ENCODE data around the gene PTPRM. TPM values are rescaled to one million over a fixed set of nuclear protein-coding genes. Genes with fewer than 3 reads are reported as not detected.

PTPRM gene
- total and polyA plus RNA-seq, 2 donors = 60.9 to 112 TPM

GRCh38 chr18:7598167-7599047 lies 31.3 kb downstream of the PTPRM start:
- H3K36me3 ChIP-seq (ENCODE audit: insufficient read depth) = no peaks in the 10 kb centered on the region
- H3K27ac ChIP-seq (ENCODE audit: low read depth) = no peak overlapping the region
- H3K4me3 ChIP-seq (ENCODE audit: low read depth, low read length) = no peak overlapping the region
- WGBS = 64% methylated on average over 7 of the region's 7 CpGs
- DNase-seq (ENCODE audit: extremely low spot score) = no peak
- peaks cover 1% of the 10 kb centered on the region for H3K4me1 ChIP-seq (ENCODE audit: insufficient read depth)

- Histone ChIP-seq H3K27ac (ENCODE audit: low read depth) (no peak overlapping the region), H3K4me1 (ENCODE audit: insufficient read depth) (peaks cover 1% of the 10 kb centered on the region), H3K36me3 (ENCODE audit: insufficient read depth) (no peaks in the 10 kb centered on the region), H3K4me3 (ENCODE audit: low read depth, low read length) (no peak overlapping the region)
- DNase-seq (ENCODE audit: extremely low spot score) = no peak
- WGBS = 94% methylated on average over 6 of the region's 6 CpGs
These were observed 32.9 kb downstream of the PTPRM start for GRCh38 chr18:7600036-7600435.

- Histone ChIP-seq H3K4me1 (ENCODE audit: insufficient read depth) (no peaks in the 10 kb centered on the region), H3K36me3 (ENCODE audit: insufficient read depth) (no peaks in the 10 kb centered on the region), H3K27ac (ENCODE audit: low read depth) (no peak overlapping the region), H3K4me3 (ENCODE audit: low read depth, low read length) (no peak overlapping the region)
- WGBS = 94% methylated on average over 13 of the region's 13 CpGs
- DNase-seq (ENCODE audit: extremely low spot score) = no peak
These were observed 33.6 kb downstream of the PTPRM start for GRCh38 chr18:7600528-7601245.

- DNase-seq (ENCODE audit: extremely low spot score) = no peak
- H3K36me3 ChIP-seq (ENCODE audit: insufficient read depth) = no peaks in the 10 kb centered on the region
- no peak overlapping the region for H3K27ac ChIP-seq (ENCODE audit: low read depth)
- WGBS = 90% methylated on average over 6 of the region's 6 CpGs
- no peaks in the 10 kb centered on the region for H3K4me1 ChIP-seq (ENCODE audit: insufficient read depth)
- H3K4me3 ChIP-seq (ENCODE audit: low read depth, low read length) = no peak overlapping the region
These were observed 34.1 kb downstream of the PTPRM start for GRCh38 chr18:7601246-7601615.

GRCh38 chr18:7601936-7602335 lies 34.8 kb downstream of the PTPRM start:
- no peaks in the 10 kb centered on the region for H3K4me1 ChIP-seq (ENCODE audit: insufficient read depth)
- DNase-seq (ENCODE audit: extremely low spot score) = no peak
- H3K36me3 ChIP-seq (ENCODE audit: insufficient read depth) = no peaks in the 10 kb centered on the region
- no peak overlapping the region for H3K27ac ChIP-seq (ENCODE audit: low read depth)
- WGBS = 94% methylated on average over 3 of the region's 3 CpGs
- H3K4me3 ChIP-seq (ENCODE audit: low read depth, low read length) = no peak overlapping the region

- no peak for DNase-seq (ENCODE audit: extremely low spot score)
- Histone ChIP-seq H3K4me1 (ENCODE audit: insufficient read depth) (no peaks in the 10 kb centered on the region), H3K4me3 (ENCODE audit: low read depth, low read length) (no peak overlapping the region), H3K27ac (ENCODE audit: low read depth) (no peak overlapping the region), H3K36me3 (ENCODE audit: insufficient read depth) (no peaks in the 10 kb centered on the region)
- 87% methylated on average over 4 of the region's 4 CpGs for WGBS
These were observed 36.3 kb downstream of the PTPRM start for GRCh38 chr18:7603259-7604000.

GRCh38 chr18:7604361-7604760 lies 37.2 kb downstream of the PTPRM start:
- DNase-seq (ENCODE audit: extremely low spot score) = no peak
- 94% methylated on average over 3 of the region's 3 CpGs for WGBS
- Histone ChIP-seq H3K4me1 (ENCODE audit: insufficient read depth) (no peaks in the 10 kb centered on the region), H3K4me3 (ENCODE audit: low read depth, low read length) (no peak overlapping the region), H3K36me3 (ENCODE audit: insufficient read depth) (no peaks in the 10 kb centered on the region), H3K27ac (ENCODE audit: low read depth) (no peak overlapping the region)

- no peak for DNase-seq (ENCODE audit: extremely low spot score)
- Histone ChIP-seq H3K4me3 (ENCODE audit: low read depth, low read length) (no peak overlapping the region), H3K36me3 (ENCODE audit: insufficient read depth) (no peaks in the 10 kb centered on the region), H3K27ac (ENCODE audit: low read depth) (no peak overlapping the region), H3K4me1 (ENCODE audit: insufficient read depth) (no peaks in the 10 kb centered on the region)
- 92% methylated on average over 2 of the region's 2 CpGs for WGBS
These were observed 38.6 kb downstream of the PTPRM start for GRCh38 chr18:7605705-7606104.

GRCh38 chr18:7607540-7608173 lies 40.5 kb downstream of the PTPRM start:
- no peak for DNase-seq (ENCODE audit: extremely low spot score)

GRCh38 chr18:7608174-7608550 lies 41.0 kb downstream of the PTPRM start:
- 55% methylated on average over 1 of the region's 1 CpG for WGBS
- Histone ChIP-seq H3K4me1 (ENCODE audit: insufficient read depth) (no peaks in the 10 kb centered on the region), H3K4me3 (ENCODE audit: low read depth, low read length) (no peak overlapping the region), H3K36me3 (ENCODE audit: insufficient read depth) (no peaks in the 10 kb centered on the region), H3K27ac (ENCODE audit: low read depth) (no peak overlapping the region)
- no peak for DNase-seq (ENCODE audit: extremely low spot score)

More at GRCh38 chr18:7607540-7608173, 40.5 kb downstream of the PTPRM start:
- H3K4me3 ChIP-seq (ENCODE audit: low read depth, low read length) = no peak overlapping the region
- WGBS = 84% methylated on average over 12 of the region's 12 CpGs
- H3K36me3 ChIP-seq (ENCODE audit: insufficient read depth) = no peaks in the 10 kb centered on the region
- H3K27ac ChIP-seq (ENCODE audit: low read depth) = no peak overlapping the region
- no peaks in the 10 kb centered on the region for H3K4me1 ChIP-seq (ENCODE audit: insufficient read depth)

GRCh38 chr18:7608781-7609201 lies 41.7 kb downstream of the PTPRM start:
- WGBS = 31% methylated on average over 2 of the region's 2 CpGs
- Histone ChIP-seq H3K4me3 (ENCODE audit: low read depth, low read length) (no peak overlapping the region), H3K4me1 (ENCODE audit: insufficient read depth) (no peaks in the 10 kb centered on the region), H3K36me3 (ENCODE audit: insufficient read depth) (no peaks in the 10 kb centered on the region), H3K27ac (ENCODE audit: low read depth) (no peak overlapping the region)
- no peak for DNase-seq (ENCODE audit: extremely low spot score)

GRCh38 chr18:7609617-7610016 lies 42.5 kb downstream of the PTPRM start:
- WGBS = 95% methylated on average over 1 of the region's 1 CpG
- Histone ChIP-seq H3K36me3 (ENCODE audit: insufficient read depth) (no peaks in the 10 kb centered on the region), H3K27ac (ENCODE audit: low read depth) (no peak overlapping the region), H3K4me3 (ENCODE audit: low read depth, low read length) (no peak overlapping the region), H3K4me1 (ENCODE audit: insufficient read depth) (no peaks in the 10 kb centered on the region)
- DNase-seq (ENCODE audit: extremely low spot score) = no peak

- 92% methylated on average over 4 of the region's 4 CpGs for WGBS
- no peak overlapping the region for H3K27ac ChIP-seq (ENCODE audit: low read depth)
- no peaks in the 10 kb centered on the region for H3K4me1 ChIP-seq (ENCODE audit: insufficient read depth)
- no peak for DNase-seq (ENCODE audit: extremely low spot score)
- no peaks in the 10 kb centered on the region for H3K36me3 ChIP-seq (ENCODE audit: insufficient read depth)
- H3K4me3 ChIP-seq (ENCODE audit: low read depth, low read length) = no peak overlapping the region
These were observed 46.9 kb downstream of the PTPRM start for GRCh38 chr18:7614042-7614441.

Measured in urinary bladder (tissue), 4 donors.